ENCODE measurements around the gene MUS81. TPM values are rescaled to one million over a fixed set of nuclear protein-coding genes. Genes with fewer than 3 reads are reported as not detected.

The MUS81 gene
- total RNA-seq, 4 donors from 2014 or later, result 54.0 to 83.1 (median 68.3) TPM

GRCh38 chr11:65873318-65874156, 13.3 kb downstream of the MUS81 start:
- no peaks in the 10 kb centered on the region for H3K9me3 ChIP-seq
- peak in 2 of 5 experiments; percentile 13 to 27 for TF ChIP-seq CTCF (IDR thresholded peaks at IDR 0.05)
- peak; percentile 53 to 81 for TF ChIP-seq POLR2A (IDR thresholded peaks at IDR 0.05)
- TF ChIP-seq EP300 (IDR thresholded peaks at IDR 0.05), result peak; percentile 76 to 91
- no peaks in the 10 kb centered on the region for H3K27me3 ChIP-seq
- 8 to 17% methylated on average over 24 to 52 of the region's 54 CpGs for whole genome bisulfite sequencing, 2 donors
- H3K4me3 ChIP-seq, result peak overlapping the region; percentile 44 to 69 (median 56)
- H3K4me1 ChIP-seq, result peaks cover 0 to 37% (median 12%) of the 10 kb centered on the region in 4 donors
- peak; percentile 93 to 97 for DNase-seq (ENCODE audit: low spot score in 2 of 2)
- peaks cover 0 to 24% (median 0%) of the 10 kb centered on the region in 3 donors for H3K36me3 ChIP-seq
- H3K27ac ChIP-seq, result peak overlapping the region; percentile 84 to 95 (median 92)

GRCh38 chr11:65879617-65880016, 19.4 kb downstream of the MUS81 start, which contains the start of gene CTSW:
Gene CTSW (plus strand): TSS chr11:65879837. CDS start chr11:65879855, 18 bp downstream.
- 48 to 56% methylated on average over 7 of the region's 7 CpGs for WGBS, 2 donors
- no peak for DNase-seq (ENCODE audit: low spot score in 2 of 2)
- H3K4me1 ChIP-seq, result peaks cover 0 to 6% (median under 1%) of the 10 kb centered on the region in 4 donors
- peaks cover 0 to 30% (median 0%) of the 10 kb centered on the region in 3 donors for H3K36me3 ChIP-seq
- H3K27me3 ChIP-seq, result no peaks in the 10 kb centered on the region
- no peaks in the 10 kb centered on the region for H3K9me3 ChIP-seq
- no peak within 1 kb of the TSS for H3K4me3 ChIP-seq
- H3K27ac ChIP-seq, result no peak within 1 kb of the TSS
- TF ChIP-seq POLR2A (IDR thresholded peaks at IDR 0.05), result no peak
- no peak for TF ChIP-seq EP300 (IDR thresholded peaks at IDR 0.05)
- no peak for TF ChIP-seq CTCF (IDR thresholded peaks at IDR 0.05)

DNA sequence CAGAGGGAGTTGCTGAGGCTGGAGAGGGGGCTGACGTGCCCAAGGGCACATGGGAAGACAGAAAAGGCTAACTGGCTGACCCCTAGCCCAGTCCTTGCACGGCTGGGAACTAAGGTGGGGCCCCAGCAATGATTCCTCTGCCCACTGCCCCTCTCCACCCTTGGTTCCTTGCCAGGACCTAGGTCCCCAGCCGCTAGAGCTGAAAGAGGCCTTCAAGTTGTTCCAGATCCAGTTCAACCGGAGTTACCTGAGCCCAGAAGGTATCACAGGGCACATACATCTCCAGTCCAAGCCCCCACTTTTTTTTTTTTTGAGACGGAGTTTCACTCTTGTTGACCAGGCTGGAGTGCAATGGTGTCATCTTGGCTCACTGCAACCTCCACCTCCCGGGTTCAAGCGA, 19.8 kb downstream of the MUS81 start:
- Histone ChIP-seq H3K4me1 (peaks cover 0 to 9% (median 3%) of the 10 kb centered on the region in 4 donors), H3K27ac (no peak overlapping the region), H3K27me3 (no peaks in the 10 kb centered on the region), H3K36me3 (peaks cover 0 to 32% (median 0%) of the 10 kb centered on the region in 3 donors), H3K9me3 (no peaks in the 10 kb centered on the region), H3K4me3 (no peak overlapping the region)
- DNase-seq (ENCODE audit: low spot score in 2 of 2), result no peak
- TF ChIP-seq POLR2A (IDR thresholded peaks at IDR 0.05) (no peak), CTCF (IDR thresholded peaks at IDR 0.05) (no peak), EP300 (IDR thresholded peaks at IDR 0.05) (no peak)
- 66 to 74% methylated on average over 7 of the region's 7 CpGs for WGBS, 2 donors

DNA sequence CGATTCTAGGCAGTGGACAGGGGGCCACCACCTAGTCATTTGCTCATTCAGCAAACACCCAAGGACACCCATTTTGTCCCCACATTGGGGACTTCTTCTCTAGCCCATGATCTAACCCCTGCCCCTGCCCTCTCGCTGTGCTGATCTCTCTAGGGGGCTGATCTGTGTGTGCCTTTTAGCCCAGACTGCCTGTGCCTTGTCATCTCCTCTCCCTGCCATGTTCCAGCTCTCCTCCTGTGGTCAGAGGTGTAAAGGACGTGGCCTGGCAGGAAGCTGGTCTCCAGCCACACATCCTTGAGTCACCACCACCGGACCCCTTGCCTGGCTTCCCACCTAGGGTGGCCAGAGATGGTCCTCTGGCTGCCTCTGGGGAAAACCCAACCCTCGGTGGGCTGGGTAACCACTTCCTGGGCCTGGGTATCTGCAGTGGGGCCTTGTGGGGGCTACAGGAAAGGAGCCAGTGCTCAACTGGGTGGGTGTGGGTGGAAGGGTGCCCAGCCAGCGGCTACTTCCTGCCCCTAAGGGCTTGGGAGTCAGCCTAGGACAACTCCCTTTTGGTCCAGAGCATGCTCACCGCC, 20.7 kb downstream of the MUS81 start:
- WGBS, 2 donors, result 52 to 66% methylated on average over 7 of the region's 7 CpGs
- peaks cover 0 to 9% (median 3%) of the 10 kb centered on the region in 4 donors for H3K4me1 ChIP-seq
- H3K9me3 ChIP-seq, result no peaks in the 10 kb centered on the region
- TF ChIP-seq POLR2A (IDR thresholded peaks at IDR 0.05) (no peak), CTCF (IDR thresholded peaks at IDR 0.05) (no peak), EP300 (IDR thresholded peaks at IDR 0.05) (no peak)
- H3K27ac ChIP-seq, result no peak overlapping the region
- no peak overlapping the region for H3K4me3 ChIP-seq
- peaks cover 0 to 41% (median 0%) of the 10 kb centered on the region in 3 donors for H3K36me3 ChIP-seq
- DNase-seq (ENCODE audit: low spot score in 2 of 2), result no peak
- H3K27me3 ChIP-seq, result no peaks in the 10 kb centered on the region

Measured in tibial nerve (tissue), 4 donors.